Fibroblast of peridontal ligament (primary cell): ENCODE measurements around the gene CCDC83.
A peak's percentile ranks its signal among the peaks of the same experiment; 100 is the strongest.
"Not testable (repeated sequence)": the region's sequence is repeated elsewhere in the genome, so short reads cannot be mapped to it uniquely, and the experiment has no call there.

Experiments used
- DNase-seq: peaks from one replicate; pipeline ENCODE4 v3.0.0-alpha.2; 2010; ENCODE audit errors: extremely low read depth

CCDC83 gene

DNA sequence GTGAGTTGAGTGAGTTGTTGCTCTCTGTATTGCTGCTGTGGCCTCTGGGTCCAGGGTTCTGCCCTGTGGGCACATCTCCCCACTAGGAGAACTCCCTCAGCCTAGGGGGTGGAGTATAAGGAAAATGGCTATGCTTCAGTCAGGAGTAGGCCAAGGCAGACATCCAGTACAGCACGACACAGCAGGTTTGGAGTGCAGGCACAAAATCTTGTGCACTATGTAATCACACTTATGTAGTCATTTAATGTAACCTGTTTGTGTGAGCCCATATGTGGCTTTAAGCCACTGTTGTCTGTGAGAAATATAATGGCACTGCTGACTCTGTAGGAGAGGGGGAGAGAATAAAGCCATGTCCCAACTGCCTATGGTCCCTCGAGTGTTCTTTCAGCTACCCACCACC lies 90.1 kb downstream of the CCDC83 start:
- no peak for DNase-seq

DNA sequence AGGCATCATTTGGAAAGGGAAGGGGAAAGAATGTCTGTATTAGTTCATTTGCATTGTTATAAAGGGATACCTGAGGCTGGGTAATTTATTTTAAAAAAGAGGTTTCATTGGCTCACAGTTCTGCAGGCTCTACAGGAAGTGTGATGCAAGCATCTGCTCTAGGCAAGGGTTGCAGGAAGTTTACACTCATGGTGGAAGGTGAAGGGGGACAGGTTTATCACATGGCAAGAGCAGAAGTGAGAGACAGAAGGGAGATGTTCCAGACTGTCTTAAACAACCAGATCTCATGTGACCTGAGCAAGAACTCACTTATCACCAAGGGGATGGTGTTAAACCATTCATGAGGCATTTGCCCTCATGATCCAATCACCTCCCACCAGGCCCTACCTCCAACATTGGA lies 90.6 kb downstream of the CCDC83 start:
- DNase-seq: no peak

DNA sequence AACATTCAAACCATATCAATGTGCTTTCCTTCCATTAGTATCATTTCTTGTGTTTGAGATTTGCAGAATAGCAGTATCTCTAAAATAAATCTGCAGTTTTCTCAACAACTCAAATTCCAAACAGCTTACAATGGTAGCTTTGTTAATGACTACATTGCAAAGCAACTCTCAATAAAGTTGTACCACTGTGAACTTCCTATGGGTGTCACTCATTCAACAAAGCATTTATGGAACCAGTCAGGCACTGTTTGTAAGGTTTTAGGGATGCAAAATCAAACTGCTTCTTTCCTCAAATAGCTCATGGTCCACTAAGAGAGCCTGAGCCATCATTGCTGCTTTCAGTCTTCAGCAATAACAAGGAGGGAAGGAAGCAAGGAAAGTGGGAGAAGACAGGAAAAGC lies 91.0 kb downstream of the CCDC83 start:
- peak; percentile 30 for DNase-seq

DNA sequence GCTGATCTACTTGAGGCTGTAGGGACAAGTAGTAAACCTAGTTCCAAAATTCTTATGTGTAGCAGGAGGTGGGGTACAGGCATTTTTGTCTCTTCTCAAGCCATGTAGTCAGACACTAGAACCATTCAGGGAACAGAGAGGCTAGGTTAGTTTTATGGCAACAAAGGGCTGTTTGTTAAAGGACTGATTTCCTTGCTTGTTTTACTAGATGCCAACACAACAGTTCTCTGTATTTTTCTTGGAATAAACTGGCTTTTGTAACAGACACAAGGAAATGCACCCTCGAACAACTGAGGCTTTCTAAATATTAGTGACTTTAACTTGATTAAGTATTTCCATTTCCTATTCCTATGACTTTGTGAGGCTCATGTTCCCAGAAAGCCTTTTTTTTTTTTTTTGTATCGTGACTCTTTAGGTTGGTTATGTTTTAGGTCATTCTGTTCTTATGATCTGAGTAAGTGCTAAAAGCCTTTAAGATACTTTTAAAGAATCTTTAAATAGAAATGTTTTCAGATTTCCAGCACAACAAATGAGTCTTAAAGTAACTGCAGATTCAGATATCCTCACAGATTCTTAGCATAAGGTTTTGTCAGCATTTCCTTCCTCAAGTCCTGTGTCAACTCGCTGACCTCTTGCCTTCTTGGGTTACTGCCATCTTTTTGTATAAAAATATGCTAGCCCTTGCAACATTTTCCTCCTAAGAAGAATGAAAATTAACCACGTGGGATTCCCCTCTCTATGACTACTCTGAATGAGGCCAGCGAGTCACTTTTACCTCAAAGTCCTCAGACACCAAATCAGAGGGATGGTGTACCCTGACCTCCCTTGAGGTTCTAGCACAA lies 92.5 kb downstream of the CCDC83 start:
- DNase-seq: peak; percentile 95

DNA sequence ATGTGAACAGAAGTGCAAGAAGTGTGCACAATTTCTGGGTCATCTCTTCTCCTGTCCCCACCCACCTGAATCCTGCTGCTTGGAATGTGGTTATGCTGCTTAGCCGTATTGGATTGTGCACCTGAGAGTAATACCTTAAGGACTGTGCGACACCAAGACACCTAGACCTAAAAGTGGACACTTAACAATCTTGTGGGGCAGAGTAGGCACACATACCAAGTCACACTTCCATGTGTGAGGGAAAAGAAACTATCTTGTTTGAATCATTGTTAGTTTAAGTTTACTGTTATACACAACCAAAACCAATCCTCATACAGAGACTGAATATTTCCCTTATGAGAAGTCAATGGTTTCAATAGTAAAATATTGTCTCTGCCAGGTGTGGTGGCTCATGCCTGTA lies 93.7 kb downstream of the CCDC83 start:
- no peak for DNase-seq

DNA sequence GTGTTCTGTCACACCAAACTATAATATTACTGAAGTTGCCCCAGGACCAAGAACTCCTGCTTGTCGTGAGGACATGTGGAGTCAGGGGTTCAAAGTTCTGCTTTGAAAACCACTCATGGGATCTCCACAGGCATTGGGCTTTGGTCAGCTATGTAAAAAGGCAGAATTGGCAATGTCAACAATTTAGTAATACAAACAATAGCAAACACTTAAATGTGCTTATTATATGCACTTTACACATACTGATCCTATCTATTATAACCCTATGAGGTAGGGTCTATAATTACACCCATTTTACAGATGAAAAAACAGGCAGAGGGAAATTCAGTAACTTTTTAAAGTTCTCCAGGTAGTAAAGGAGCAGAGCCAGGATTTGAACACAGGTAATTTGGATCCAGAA lies 94.6 kb downstream of the CCDC83 start:
- no peak for DNase-seq

DNA sequence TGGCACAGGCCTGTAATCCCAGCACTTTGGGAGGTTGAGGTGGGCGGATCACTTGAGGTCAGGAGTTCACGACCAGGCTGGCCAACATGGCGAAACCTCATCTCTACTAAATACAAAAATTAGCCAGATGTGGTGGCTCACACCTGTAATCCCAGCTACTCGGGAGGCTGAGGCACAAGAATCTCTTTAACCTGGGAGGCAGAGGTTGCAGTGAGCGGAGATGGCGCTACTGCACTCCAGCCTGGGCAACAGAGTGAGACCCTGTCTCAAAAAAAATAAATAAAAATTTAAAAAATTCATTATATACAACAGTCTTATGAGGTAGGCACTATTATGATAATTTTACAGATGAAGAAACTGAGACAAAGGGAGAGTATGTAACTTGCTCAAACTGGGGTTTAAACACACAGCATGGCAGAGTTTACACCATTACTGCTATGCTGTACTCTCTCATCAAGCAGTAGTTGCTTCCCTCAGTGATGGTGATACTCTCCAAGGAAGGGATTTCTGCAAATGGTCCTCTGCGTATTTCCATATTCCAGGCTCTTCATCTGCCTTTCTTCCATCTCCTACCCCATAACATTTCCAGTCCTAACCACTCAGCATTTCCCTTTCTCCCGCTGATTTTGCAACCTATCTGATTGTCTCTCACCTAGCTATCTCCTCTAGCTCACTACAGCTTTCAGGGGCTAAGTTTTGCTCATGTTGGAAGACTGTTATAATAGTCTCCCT lies 95.3 kb downstream of the CCDC83 start:
- no peak for DNase-seq

DNA sequence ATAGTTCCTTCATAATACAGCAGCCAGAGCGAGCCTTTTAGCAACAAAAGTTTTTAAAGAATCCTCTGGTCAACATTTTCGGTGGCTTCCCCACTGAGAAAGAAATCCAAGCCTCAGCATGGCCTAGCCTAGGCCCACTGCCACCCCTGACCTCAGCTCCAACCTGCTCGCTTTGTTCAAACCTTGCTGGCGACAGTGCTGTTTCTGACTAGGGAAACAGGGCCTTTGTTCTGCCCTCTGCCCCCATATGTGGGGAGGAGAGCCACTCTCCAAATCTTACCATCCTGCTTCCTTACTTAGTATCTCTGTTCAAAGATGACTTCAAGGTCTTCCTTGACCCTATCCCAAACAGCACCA lies 95.8 kb downstream of the CCDC83 start:
- DNase-seq: no peak

DNA sequence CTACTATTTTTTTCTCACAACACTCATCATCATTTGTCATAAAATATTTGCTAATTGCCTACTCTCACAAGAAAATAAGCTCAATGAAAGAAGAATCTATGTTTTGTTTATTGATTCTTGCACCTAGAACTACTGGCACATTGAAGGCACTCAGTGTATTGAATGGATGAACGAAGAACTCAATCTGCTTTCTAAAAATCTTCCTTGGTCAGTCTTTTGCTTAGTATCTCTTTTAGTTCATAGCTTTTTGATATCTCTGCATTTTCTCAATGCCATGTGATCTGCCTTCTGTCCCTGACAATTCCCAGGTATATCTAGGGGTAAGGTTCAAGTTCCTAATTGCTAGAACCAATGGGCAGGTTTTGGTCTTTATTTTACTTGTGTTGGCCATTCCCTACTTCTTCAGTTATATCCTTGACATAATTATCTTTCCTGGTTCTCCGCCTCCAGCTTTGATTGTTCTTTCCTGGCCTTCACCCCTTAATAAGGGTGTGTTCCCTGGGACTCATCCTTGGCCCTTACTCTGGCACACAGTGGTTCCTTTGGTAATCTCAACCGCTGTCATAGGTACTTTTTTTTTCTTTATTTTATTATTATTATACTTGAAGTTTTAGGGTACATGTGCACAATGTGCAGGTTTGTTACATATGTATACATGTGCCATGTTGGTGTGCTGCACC lies 96.4 kb downstream of the CCDC83 start:
- DNase-seq: no peak

DNA sequence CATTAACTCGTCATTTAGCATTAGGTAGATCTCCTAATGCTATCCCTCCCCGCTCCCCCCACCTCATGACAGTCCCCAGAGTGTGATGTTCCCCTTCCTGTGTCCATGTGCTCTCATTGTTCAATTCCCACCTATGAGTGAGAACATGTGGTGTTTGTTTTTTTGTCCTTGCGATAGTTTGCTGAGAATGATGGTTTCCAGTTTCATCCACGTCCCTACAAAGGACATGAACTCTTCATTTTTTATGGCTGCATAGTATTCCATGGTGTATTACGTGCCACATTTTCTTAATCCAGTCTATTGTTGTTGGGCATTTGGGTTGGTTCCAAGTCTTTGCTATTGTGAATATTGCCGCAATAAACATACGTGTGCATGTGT lies 96.9 kb downstream of the CCDC83 start:
- not testable (repeated sequence) for DNase-seq

DNA sequence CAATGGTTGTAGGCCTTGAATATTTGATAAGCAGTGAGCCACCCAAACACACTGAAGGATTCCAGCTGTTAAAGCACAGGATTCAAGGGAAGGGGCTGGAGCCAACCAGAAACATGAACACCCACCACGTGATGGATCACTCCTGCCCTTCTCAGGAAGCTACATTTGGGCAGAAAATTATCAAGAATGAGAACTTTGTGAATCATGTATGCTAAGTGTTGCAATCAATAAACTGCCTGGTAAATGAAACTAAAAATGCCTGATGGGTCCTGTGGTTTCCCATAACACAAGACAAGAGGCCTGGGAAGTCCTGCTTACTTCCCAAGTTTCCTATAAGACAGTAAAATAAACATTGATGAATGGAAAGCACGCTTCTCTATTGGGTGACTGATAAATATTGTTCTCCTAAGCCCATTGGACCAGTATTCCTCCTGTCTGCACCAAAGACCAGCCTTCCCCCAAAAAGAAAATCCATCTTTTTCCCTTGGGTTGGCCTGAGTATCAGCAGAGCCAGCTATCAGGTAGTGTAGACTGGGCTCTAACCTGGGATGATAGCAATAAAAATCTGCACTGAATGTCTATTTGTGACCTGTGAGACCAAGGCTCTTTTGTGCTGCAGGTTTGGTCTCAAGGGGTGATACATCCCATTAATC lies 98.4 kb downstream of the CCDC83 start:
- DNase-seq: peak; percentile 90

DNA sequence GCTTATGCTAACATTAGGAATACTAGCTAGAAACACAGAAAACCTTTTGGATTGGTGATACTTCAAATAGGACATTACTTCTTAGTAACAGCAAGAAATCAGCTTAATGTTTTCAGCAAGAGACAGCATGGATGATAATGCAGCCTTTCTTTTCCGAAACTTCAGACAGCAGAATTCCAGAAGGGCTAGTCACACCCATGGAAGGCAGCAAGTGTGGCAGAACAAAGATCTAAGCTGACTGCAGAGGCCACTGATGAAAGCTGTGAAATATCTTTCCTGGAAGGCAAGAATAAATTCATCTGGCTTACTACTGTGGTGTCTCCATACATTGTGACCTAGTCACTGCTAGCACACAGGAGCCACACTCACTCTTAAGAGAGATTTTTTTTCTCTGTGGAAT lies 100.3 kb downstream of the CCDC83 start:
- DNase-seq: peak; percentile 72

DNA sequence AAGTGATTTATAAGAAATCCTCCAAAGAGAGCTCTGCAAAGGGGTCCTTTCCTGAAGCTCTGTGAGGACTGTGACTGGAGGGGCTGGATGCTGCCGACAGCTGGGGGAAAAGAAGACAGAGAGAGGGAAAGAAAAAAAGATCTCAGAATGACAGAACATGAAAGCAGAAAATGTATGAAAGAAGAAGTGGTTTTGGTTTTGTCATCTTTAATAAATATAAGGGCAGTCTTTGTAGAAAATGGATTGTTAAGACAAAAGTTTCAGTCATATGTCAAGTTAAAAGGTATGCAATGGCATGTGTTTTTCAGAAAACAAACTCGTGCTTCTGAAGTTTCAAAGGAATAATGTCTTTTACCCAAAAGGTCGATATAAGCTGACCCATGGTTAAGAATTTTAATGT lies 105.5 kb downstream of the CCDC83 start:
- DNase-seq: no peak

DNA sequence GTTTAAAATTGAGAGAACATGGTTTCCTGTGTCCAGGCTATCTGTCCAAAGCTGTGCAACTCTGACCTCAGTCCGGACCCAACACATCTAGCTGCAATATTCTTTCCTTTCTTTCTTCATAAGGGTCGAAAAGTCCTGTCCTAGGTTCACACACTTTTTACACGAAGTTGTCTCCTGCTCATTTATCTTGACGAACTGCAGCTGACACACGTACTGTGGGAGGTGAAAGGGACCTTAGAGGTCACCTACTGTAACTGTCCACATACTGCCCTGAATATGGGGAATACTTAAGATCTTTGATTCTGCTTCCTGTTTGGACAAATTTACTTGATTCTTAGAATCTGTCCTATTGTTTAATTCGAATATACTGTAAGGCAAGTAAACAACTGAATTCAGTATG lies 105.9 kb downstream of the CCDC83 start:
- DNase-seq: no peak

DNA sequence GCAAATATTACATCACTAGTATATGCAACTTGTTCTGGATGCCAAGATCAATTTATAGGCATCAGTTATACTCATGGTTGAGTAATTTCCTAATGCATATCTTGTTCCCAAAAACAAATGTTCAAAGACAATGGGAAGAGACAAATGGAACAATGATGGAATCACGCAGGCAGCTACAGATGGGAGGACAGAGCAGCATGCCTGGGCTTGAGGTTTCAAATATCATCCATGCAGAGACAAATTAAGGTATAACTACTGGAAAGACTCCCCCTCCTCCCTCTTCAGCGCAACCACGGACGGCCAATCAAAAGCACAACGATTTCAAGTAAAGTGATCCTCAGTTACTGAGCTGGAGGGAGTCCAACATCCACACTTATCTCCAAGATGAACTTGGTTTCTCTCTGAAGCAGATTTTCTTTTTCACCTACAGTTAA lies 106.8 kb downstream of the CCDC83 start:
- DNase-seq: no peak

DNA sequence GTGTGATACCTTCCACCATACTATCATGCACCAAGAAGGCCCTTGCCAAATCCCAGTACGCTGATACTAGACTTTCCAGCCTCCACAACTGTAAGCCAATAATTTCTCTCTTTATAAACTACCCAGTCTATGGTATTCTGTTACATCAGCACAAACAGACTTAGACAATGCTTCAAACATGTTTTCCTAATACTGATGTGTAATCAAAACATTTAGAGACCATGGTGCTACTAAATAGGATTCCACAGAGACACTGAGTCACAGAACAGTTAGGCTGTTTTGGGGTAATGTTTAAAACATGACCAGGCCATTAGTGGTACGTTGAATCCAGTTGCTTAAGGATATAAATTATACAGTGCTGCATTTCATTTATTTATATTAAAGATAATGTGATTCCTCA lies 110.0 kb downstream of the CCDC83 start:
- peak; percentile 52 for DNase-seq

DNA sequence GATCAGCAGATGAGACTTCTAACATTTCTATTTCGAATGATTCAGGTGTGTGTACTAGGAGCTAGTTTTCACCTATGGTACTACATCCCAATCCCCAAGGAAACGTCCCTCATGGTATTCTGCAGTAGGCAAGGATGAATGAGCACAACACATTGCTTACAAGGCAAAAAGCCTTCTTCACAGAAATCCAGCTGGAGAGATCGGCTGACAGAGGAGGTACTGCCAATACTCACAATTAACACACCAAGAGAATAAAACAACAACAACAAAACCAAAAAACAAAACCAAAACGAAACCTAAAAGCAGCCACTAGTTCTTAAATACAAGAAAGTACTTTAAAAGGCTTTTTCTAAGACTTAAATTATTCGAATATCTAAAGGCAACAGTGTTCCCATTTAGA lies 112.3 kb downstream of the CCDC83 start:
- DNase-seq: no peak
